Left lung (tissue), 10 donors: ENCODE data around the gene DIO3. TPM values are rescaled to one million over a fixed set of nuclear protein-coding genes. Genes with fewer than 3 reads are reported as not detected.
"Not testable (repeated sequence)": the region's sequence is repeated elsewhere in the genome, so short reads cannot be mapped to it uniquely, and the experiment has no call there.

Source experiments
- ATAC-seq: fragments of 200-7000 bp; cut with Tn5 transposase; one replicate; pipeline ENCODE4 v1.9.1; 2020; ENCODE audit warnings: moderate library complexity
- DNase-seq, 4 donors: peaks; one replicate each; pipeline ENCODE4 v3.0.0-alpha.2; 2013 to 2020
- H3K27ac ChIP-seq, 2 donors: fragments of 200-600 bp; sonication (generic) in 1 of 2; one replicate each; pipeline versions ENCODE4 v1.5.0 to v1.8.0; 2020 to 2021
- H3K27me3 ChIP-seq, 2 donors: fragments of 200-600 bp; sonication (generic) in 1 of 2; one replicate each; pipeline versions ENCODE4 v1.5.0 to v1.8.0; 2020 to 2021
- H3K36me3 ChIP-seq, 2 donors: fragments of 200-600 bp; sonication (generic) in 1 of 2; one replicate each; pipeline versions ENCODE4 v1.5.0 to v1.8.0; 2020 to 2021
- H3K4me1 ChIP-seq, 2 donors: fragments of 200-600 bp; one replicate each; pipeline ENCODE4 v1.8.0; 2021
- H3K4me3 ChIP-seq, 2 donors: fragments of 200-600 bp; sonication (generic) in 1 of 2; one replicate each; pipeline versions ENCODE4 v1.5.0 to v1.8.0; 2020 to 2021; ENCODE audit warnings: mild to moderate bottlenecking in 1 of 2
- H3K9me3 ChIP-seq, 2 donors: fragments of 200-600 bp; sonication (generic) in 1 of 2; one replicate each; pipeline versions ENCODE4 v1.5.0 to v1.8.0; 2020 to 2021
- intact Hi-C, 2 donors: fragments of 100-400 bp; cut with DNase I; formaldehyde crosslinking; loops; one replicate each; pipeline versions ENCODE4 v1.11.2 to v1.14.2; 2022
- polyA plus RNA-seq, 6 donors: library from polyadenylated mRNA; unstranded; fragments of 120-200 nt; gene quantifications; one replicate each; pipeline ENCODE4 v1.2.1, GENCODE V29; 2013; ENCODE audit not compliant: insufficient read length in 6 of 6
- total RNA-seq, 2 donors: library from RNA; stranded (reverse); fragmentation: NEBNext Ultra II Directional; extraction: Animal tissue kit (Norgen Biotek cat#: 25700); gene quantifications; one replicate each; pipeline ENCODE4 v1.2.1, GENCODE V29; 2021
- TF ChIP-seq, protein P1 (sequence below), 2 donors: fragments of 200-600 bp; sonication (generic) in 1 of 2; IDR thresholded peaks; one replicate each; pipeline versions ENCODE4 v1.5.0 to v1.8.0; 2021; ENCODE audit warnings: antibody characterized with exemption in 2 of 2
- donor health status: DM: no; HTN: yes; CAD: no.
- donor health status: DM: no; HTN: no; CAD: no.

The DIO3 gene
- total and polyA plus RNA-seq, 8 donors: 0.16 to 0.84 (median 0.36) TPM

DNA sequence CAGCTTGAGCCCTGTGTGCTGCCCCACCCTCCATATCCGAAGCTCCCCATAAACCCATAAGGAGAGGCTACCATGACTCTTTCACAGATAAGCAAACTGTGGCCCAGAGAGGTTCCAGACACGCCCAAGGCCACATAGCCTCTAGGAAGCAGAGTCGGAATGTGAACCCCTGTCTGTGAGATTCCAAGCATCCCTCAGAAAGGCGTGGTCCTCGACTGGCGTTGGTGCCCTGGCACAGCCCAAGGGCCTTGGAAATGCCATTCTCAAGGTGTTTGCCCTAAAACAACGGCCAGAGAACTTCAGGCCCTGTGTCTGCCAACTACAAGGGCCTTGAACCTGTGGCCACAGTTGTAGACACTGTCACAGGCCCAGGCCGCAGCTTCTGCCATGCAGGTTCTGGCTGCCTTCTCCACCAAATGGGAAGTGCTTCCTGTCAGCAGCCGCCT is 8.5 kb upstream of the DIO3 start:
- no peak overlapping the region for H3K27ac ChIP-seq
- H3K36me3 ChIP-seq: no peaks in the 10 kb centered on the region
- H3K9me3 ChIP-seq: no peaks in the 10 kb centered on the region
- H3K4me3 ChIP-seq: no peak overlapping the region
- H3K27me3 ChIP-seq: peaks cover 0 to 45% of the 10 kb centered on the region in 2 donors
- DNase-seq (peak in 1 of 4 donors; percentile 59), ATAC-seq (no peak)
- H3K4me1 ChIP-seq: no peaks in the 10 kb centered on the region
- TF ChIP-seq, protein P1, sequence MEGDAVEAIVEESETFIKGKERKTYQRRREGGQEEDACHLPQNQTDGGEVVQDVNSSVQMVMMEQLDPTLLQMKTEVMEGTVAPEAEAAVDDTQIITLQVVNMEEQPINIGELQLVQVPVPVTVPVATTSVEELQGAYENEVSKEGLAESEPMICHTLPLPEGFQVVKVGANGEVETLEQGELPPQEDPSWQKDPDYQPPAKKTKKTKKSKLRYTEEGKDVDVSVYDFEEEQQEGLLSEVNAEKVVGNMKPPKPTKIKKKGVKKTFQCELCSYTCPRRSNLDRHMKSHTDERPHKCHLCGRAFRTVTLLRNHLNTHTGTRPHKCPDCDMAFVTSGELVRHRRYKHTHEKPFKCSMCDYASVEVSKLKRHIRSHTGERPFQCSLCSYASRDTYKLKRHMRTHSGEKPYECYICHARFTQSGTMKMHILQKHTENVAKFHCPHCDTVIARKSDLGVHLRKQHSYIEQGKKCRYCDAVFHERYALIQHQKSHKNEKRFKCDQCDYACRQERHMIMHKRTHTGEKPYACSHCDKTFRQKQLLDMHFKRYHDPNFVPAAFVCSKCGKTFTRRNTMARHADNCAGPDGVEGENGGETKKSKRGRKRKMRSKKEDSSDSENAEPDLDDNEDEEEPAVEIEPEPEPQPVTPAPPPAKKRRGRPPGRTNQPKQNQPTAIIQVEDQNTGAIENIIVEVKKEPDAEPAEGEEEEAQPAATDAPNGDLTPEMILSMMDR (IDR thresholded peaks at IDR 0.05): no peak
- intact Hi-C loops: loop anchor here in 1 of 2 donors (10.0 kb wide), 1 partner anchor 358 kb away; no protein-coding TSS in a partner anchor

- H3K4me1 ChIP-seq: no peaks in the 10 kb centered on the region
- ATAC-seq: no peak
- H3K4me3 ChIP-seq: no peak overlapping the region
- intact Hi-C loops: loop anchor here in 1 of 2 donors (10.0 kb wide), 1 partner anchor 359 kb away; no protein-coding TSS in a partner anchor
- H3K9me3 ChIP-seq: no peaks in the 10 kb centered on the region
- H3K36me3 ChIP-seq: no peaks in the 10 kb centered on the region
- TF ChIP-seq, protein P1 (IDR thresholded peaks at IDR 0.05): no peak
- peak in 1 of 4 donors; percentile 16 for DNase-seq
- H3K27ac ChIP-seq: no peak overlapping the region
- peaks cover 0 to 46% of the 10 kb centered on the region in 2 donors for H3K27me3 ChIP-seq
Measured at GRCh38 chr14:101553393-101553792, 7.9 kb upstream of the DIO3 start.

- Histone ChIP-seq H3K27me3 (peaks cover 1 to 51% of the 10 kb centered on the region in 2 donors), H3K36me3 (no peaks in the 10 kb centered on the region), H3K9me3 (no peaks in the 10 kb centered on the region), H3K4me1 (no peaks in the 10 kb centered on the region), H3K27ac (no peak overlapping the region), H3K4me3 (no peak overlapping the region)
- no peak for ATAC-seq
- peak in 1 of 4 donors; percentile 33 for DNase-seq
- TF ChIP-seq, protein P1 (IDR thresholded peaks at IDR 0.05): no peak
- intact Hi-C loops: loop anchor here in 1 of 2 donors (10.0 kb wide), 1 partner anchor 359 kb away; no protein-coding TSS in a partner anchor
Measured at GRCh38 chr14:101553931-101554330, 7.4 kb upstream of the DIO3 start.

DNA sequence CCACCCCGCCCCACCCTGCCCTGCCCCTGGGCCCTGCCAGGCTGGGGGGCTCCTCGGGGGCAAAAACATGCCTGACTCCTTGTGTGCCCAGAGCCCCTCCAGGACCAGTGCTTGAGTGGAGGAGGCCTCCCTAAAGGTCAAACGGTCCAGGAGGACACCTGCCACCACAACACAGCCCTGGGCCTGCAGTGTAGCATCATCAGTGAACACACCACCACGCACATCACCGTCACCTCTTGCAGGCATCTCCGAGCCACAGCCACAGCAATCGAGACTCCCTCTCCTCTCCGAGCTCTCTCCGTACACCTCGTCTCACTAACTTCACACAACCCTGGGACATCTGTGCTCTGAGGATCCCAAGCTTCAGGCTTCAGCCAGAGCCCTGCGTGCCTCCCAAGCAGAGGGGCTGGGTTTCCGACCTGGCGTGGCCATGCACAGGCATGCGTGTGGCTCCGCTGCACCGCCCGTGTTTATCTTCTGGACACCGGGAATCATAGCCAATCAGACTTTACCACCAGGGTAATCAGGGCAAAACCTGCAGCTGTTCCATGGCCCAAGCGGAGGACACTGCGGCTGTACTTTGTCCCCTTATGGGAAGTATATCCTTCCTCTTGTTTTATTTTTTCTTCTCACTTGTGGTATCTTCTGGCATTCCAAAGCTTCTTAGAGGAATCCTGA is 6.2 kb upstream of the DIO3 start:
- H3K9me3 ChIP-seq: no peaks in the 10 kb centered on the region
- TF ChIP-seq, protein P1 (IDR thresholded peaks at IDR 0.05): no peak
- no peak overlapping the region for H3K4me3 ChIP-seq
- peaks cover 0 to 3% of the 10 kb centered on the region in 2 donors for H3K4me1 ChIP-seq
- ATAC-seq (no peak), DNase-seq (peak in 1 of 4 donors; percentile 61)
- H3K27ac ChIP-seq: no peak overlapping the region
- intact Hi-C loops: loop anchor here in 1 of 2 donors (10.0 kb wide), 1 partner anchor 360 kb away; no protein-coding TSS in a partner anchor
- no peaks in the 10 kb centered on the region for H3K36me3 ChIP-seq
- peaks cover 12 to 55% of the 10 kb centered on the region in 2 donors for H3K27me3 ChIP-seq

- H3K27ac ChIP-seq, H3K36me3 ChIP-seq, H3K9me3 ChIP-seq, ATAC-seq, H3K4me1 ChIP-seq, H3K4me3 ChIP-seq, DNase-seq: not testable (repeated sequence)
- H3K27me3 ChIP-seq: peaks cover 12 to 58% of the 10 kb centered on the region in 2 donors
- intact Hi-C loops: loop anchor here in 1 of 2 donors (10.0 kb wide), 1 partner anchor 361 kb away; no protein-coding TSS in a partner anchor
Measured at GRCh38 chr14:101555669-101556043, 5.6 kb upstream of the DIO3 start.
